Measurements from ENCODE around the gene RELCH.

RELCH gene

GRCh38 chr18:62339106-62339988 lies 152.3 kb downstream of the RELCH start:
- no peaks in the 10 kb centered on the region for H3K4me1 ChIP-seq (ENCODE audit: control insufficient read depth, low read length)
- H3K27me3 ChIP-seq (ENCODE audit: control insufficient read depth, low read length) = peaks cover 9% of the 10 kb centered on the region
- no peaks in the 10 kb centered on the region for H3F3A ChIP-seq (ENCODE audit: control insufficient read depth, insufficient read depth)
- H4K20me1 ChIP-seq (ENCODE audit: control insufficient read depth, insufficient read depth, low read depth, low read length) = no peaks in the 10 kb centered on the region
- no peaks in the 10 kb centered on the region for H3K79me2 ChIP-seq (ENCODE audit: control insufficient read depth, low read length)
- no peaks in the 10 kb centered on the region for H3K9me2 ChIP-seq (replicated peaks; ENCODE audit: control insufficient read depth, low read length)
- no peak overlapping the region for H3K4me2 ChIP-seq (ENCODE audit: low read length)
- no peaks in the 10 kb centered on the region for H3K36me3 ChIP-seq (ENCODE audit: control insufficient read depth, low read length)
- H3K4me3 ChIP-seq (ENCODE audit: low read length) = no peak overlapping the region
- no peaks in the 10 kb centered on the region for H3K9me3 ChIP-seq (ENCODE audit: control insufficient read depth, insufficient read depth, low read length)
- no peak overlapping the region for H3K27ac ChIP-seq (ENCODE audit: low read depth, low read length)
- TF ChIP-seq CTCF (IDR thresholded peaks at IDR 0.05; ENCODE audit: low read depth, low read length, poor library complexity, severe bottlenecking) = no peak
- no peak for TF ChIP-seq EZH2phosphoT487 (IDR thresholded peaks at IDR 0.05; ENCODE audit: borderline replicate concordance, low read length)

GRCh38 chr18:62340996-62341395 lies 153.9 kb downstream of the RELCH start:
- no peaks in the 10 kb centered on the region for H3K9me3 ChIP-seq (ENCODE audit: control insufficient read depth, insufficient read depth, low read length)
- H3K27ac ChIP-seq (ENCODE audit: low read depth, low read length) = no peak overlapping the region
- TF ChIP-seq CTCF (IDR thresholded peaks at IDR 0.05; ENCODE audit: low read depth, low read length, poor library complexity, severe bottlenecking) = no peak
- no peak for TF ChIP-seq EZH2phosphoT487 (IDR thresholded peaks at IDR 0.05; ENCODE audit: borderline replicate concordance, low read length)
- H3K79me2 ChIP-seq (ENCODE audit: control insufficient read depth, low read length) = no peaks in the 10 kb centered on the region
- H3K36me3 ChIP-seq (ENCODE audit: control insufficient read depth, low read length) = no peaks in the 10 kb centered on the region
- H3K9me2 ChIP-seq (replicated peaks; ENCODE audit: control insufficient read depth, low read length) = no peaks in the 10 kb centered on the region
- peaks cover 9% of the 10 kb centered on the region for H3K27me3 ChIP-seq (ENCODE audit: control insufficient read depth, low read length)
- H3K4me2 ChIP-seq (ENCODE audit: low read length) = no peak overlapping the region
- no peaks in the 10 kb centered on the region for H4K20me1 ChIP-seq (ENCODE audit: control insufficient read depth, insufficient read depth, low read depth, low read length)
- H3K4me3 ChIP-seq (ENCODE audit: low read length) = no peak overlapping the region
- H3F3A ChIP-seq (ENCODE audit: control insufficient read depth, insufficient read depth) = no peaks in the 10 kb centered on the region
- no peaks in the 10 kb centered on the region for H3K4me1 ChIP-seq (ENCODE audit: control insufficient read depth, low read length)

DNA sequence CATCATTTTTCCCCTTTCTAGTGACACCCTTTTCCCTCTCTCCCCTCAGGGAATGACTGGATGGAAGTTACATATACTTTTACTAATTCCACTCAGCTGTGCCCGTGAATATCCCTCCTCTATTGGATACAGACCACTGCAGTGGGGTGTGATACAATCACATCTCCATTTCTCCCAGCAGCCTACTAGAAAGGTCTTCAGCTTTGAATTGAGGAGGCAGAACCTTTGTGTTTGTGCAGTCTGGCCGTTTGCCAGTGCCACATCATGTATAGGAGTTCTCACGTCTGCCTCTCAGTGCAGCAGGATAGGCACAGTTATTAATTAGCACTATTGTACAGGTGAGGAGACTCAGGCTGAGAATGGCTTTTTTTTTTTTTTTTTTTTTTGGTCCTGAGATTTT lies 154.4 kb downstream of the RELCH start:
- Histone ChIP-seq H3F3A (ENCODE audit: control insufficient read depth, insufficient read depth) (no peaks in the 10 kb centered on the region), H3K4me2 (ENCODE audit: low read length) (no peak overlapping the region)
- TF ChIP-seq EZH2phosphoT487 (IDR thresholded peaks at IDR 0.05; ENCODE audit: borderline replicate concordance, low read length) (no peak), CTCF (IDR thresholded peaks at IDR 0.05; ENCODE audit: low read depth, low read length, poor library complexity, severe bottlenecking) (no peak)

More for the DNA sequence above, 154.4 kb downstream of the RELCH start:
- Histone ChIP-seq H3K9me2 (replicated peaks; ENCODE audit: control insufficient read depth, low read length) (no peaks in the 10 kb centered on the region), H3K9me3 (ENCODE audit: control insufficient read depth, insufficient read depth, low read length) (no peaks in the 10 kb centered on the region), H3K79me2 (ENCODE audit: control insufficient read depth, low read length) (no peaks in the 10 kb centered on the region), H3K4me1 (ENCODE audit: control insufficient read depth, low read length) (peaks cover 1% of the 10 kb centered on the region; the same call in 1 of the 2 replicates), H3K4me3 (ENCODE audit: low read length) (no peak overlapping the region), H3K27ac (ENCODE audit: low read depth, low read length) (no peak overlapping the region), H3K36me3 (ENCODE audit: control insufficient read depth, low read length) (no peaks in the 10 kb centered on the region), H4K20me1 (ENCODE audit: control insufficient read depth, insufficient read depth, low read depth, low read length) (no peaks in the 10 kb centered on the region), H3K27me3 (ENCODE audit: control insufficient read depth, low read length) (peaks cover 7% of the 10 kb centered on the region)

All from DOHH2 (cell line).